Measurements from ENCODE around the gene PARP12. TPM values are rescaled to one million over a fixed set of nuclear protein-coding genes. Genes with fewer than 3 reads are reported as not detected.

PARP12 gene
- total RNA-seq, 2 experiments from 2014 or later, result 96.9 to 98.3 TPM

DNA sequence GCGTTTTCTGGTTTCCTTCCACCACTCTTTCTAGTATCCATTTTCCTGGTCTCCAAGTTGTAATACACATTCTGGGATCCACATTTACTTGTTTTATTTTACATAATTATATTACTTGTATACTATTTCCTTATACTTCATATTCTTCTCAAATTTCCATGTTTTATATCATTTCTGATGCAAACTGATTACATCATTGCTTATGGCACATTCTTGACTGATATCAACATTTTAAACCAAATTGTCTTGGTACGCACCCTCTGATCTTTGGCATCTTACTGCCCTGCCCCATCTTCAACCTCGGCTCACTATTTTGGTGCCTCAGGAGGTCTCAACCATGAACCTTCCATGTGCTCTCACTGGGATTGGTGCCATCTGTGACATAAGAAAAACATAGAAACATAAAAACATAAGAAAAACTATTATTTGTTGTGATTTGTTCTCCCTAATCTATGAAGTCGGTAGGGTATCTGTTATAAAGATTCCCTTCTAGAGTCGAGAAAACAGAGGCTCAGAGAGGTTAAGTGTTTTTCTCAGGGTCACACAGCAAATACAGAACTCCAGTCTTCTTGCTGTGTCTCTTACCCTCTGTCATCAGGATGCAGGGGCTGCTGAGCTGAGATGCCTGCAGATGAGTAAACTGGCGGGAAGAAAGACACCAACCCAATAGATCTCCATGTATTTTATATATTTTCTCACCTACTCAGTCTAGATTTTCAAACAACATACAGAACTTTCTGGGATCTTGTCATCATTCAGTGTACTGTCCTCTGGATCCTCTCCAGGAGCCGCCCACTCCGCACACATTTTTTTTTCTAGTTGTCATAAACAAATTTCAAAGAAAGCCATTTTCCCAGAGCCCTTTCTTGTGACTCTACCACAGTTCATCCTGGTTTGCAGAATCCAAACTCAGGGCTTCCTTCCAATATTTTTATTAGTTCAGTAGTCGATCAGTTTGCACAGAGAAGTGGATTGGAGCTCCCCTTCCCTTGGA is 79.5 kb downstream of the PARP12 start:
- H3K4me3 Mint-ChIP-seq, result no peak overlapping the region
- peaks cover 15% of the 10 kb centered on the region for H3K4me1 Mint-ChIP-seq (ENCODE audit: low read depth)
- peaks cover 5% of the 10 kb centered on the region for H3K27me3 Mint-ChIP-seq (ENCODE audit: low read depth)
- CTCF ChIA-PET, result interaction anchor here (1.1 kb wide), 1 partner anchor 338 kb away, joined by 4 read pairs; no protein-coding TSS in a partner anchor
- no peak overlapping the region for H3K27ac Mint-ChIP-seq
- POLR2A ChIA-PET, result no interaction called here
- ATAC-seq (no peak), DNase-seq (no peak)
- no peaks in the 10 kb centered on the region for H3K9me3 Mint-ChIP-seq (ENCODE audit: insufficient read depth)
- H3K36me3 Mint-ChIP-seq (ENCODE audit: low read depth), result no peaks in the 10 kb centered on the region

DNA sequence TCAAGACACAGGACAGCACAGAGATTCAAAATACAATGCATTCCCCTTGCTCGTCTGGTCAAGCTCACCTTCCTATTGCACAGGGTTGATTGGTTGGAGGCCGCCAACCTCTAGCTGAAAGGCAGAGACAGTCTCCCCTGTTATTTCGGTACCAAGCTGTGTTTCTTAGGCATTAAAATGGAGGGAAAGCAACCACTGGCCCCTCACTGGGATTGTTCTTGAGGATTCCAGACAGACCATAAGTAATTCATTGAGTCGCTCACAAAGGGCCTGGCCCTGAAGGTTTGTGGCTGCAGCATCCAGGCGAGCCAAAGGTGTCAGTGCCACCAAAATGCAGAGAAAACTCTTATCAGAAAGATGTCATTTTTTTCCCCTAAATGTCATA is 81.2 kb downstream of the PARP12 start:
- ATAC-seq (no peak), DNase-seq (no peak)
- Mint-ChIP-seq H3K36me3 (ENCODE audit: low read depth) (no peaks in the 10 kb centered on the region), H3K4me3 (no peak overlapping the region), H3K27me3 (ENCODE audit: low read depth) (peaks cover 5% of the 10 kb centered on the region), H3K4me1 (ENCODE audit: low read depth) (peaks cover 15% of the 10 kb centered on the region), H3K27ac (peak overlapping the region; percentile 3), H3K9me3 (ENCODE audit: insufficient read depth) (no peaks in the 10 kb centered on the region)
- POLR2A ChIA-PET, result no interaction called here
- CTCF ChIA-PET, result no interaction called here

- DNase-seq (no peak), ATAC-seq (no peak)
- Mint-ChIP-seq H3K27ac (no peak overlapping the region), H3K4me3 (no peak overlapping the region), H3K4me1 (ENCODE audit: low read depth) (peaks cover 15% of the 10 kb centered on the region), H3K36me3 (ENCODE audit: low read depth) (no peaks in the 10 kb centered on the region), H3K27me3 (ENCODE audit: low read depth) (no peaks in the 10 kb centered on the region), H3K9me3 (ENCODE audit: insufficient read depth) (no peaks in the 10 kb centered on the region)
- ChIA-PET POLR2A (no interaction called here), CTCF (no interaction called here)
Observed at GRCh38 chr7:139976838-139977656, 85.7 kb downstream of the PARP12 start.

- no peak overlapping the region for H3K4me3 Mint-ChIP-seq
- DNase-seq (no peak), ATAC-seq (no peak)
- peaks cover 12% of the 10 kb centered on the region for H3K4me1 Mint-ChIP-seq (ENCODE audit: low read depth)
- POLR2A ChIA-PET, result no interaction called here
- H3K9me3 Mint-ChIP-seq (ENCODE audit: insufficient read depth), result no peaks in the 10 kb centered on the region
- H3K27me3 Mint-ChIP-seq (ENCODE audit: low read depth), result no peaks in the 10 kb centered on the region
- no peaks in the 10 kb centered on the region for H3K36me3 Mint-ChIP-seq (ENCODE audit: low read depth)
- H3K27ac Mint-ChIP-seq, result no peak overlapping the region
- CTCF ChIA-PET, result interaction anchor here (1.8 kb wide), 1 partner anchor 375 kb away, joined by 4 read pairs; no protein-coding TSS in a partner anchor
Observed at GRCh38 chr7:139976055-139976837, 86.5 kb downstream of the PARP12 start.

GRCh38 chr7:139974179-139974811 is 88.5 kb downstream of the PARP12 start:
- no peak overlapping the region for H3K4me3 Mint-ChIP-seq
- no peaks in the 10 kb centered on the region for H3K9me3 Mint-ChIP-seq (ENCODE audit: insufficient read depth)
- DNase-seq (no peak), ATAC-seq (no peak)
- H3K36me3 Mint-ChIP-seq (ENCODE audit: low read depth), result no peaks in the 10 kb centered on the region
- H3K27ac Mint-ChIP-seq, result no peak overlapping the region
- H3K27me3 Mint-ChIP-seq (ENCODE audit: low read depth), result no peaks in the 10 kb centered on the region
- H3K4me1 Mint-ChIP-seq (ENCODE audit: low read depth), result no peaks in the 10 kb centered on the region
- POLR2A ChIA-PET, result no interaction called here
- CTCF ChIA-PET, result interaction anchor here (1.8 kb wide), 1 partner anchor 373 kb away, joined by 4 read pairs; no protein-coding TSS in a partner anchor

Other genes starting within 250 kb of the PARP12 start
- gene TBXAS1, start 233.7 kb downstream of the PARP12 start, total RNA-seq, result 1 to 10 TPM; 1.6 to 2.0 TPM
- gene KDM7A, start 114.0 kb upstream of the PARP12 start, total RNA-seq, result 1 to 10 TPM; 3.9 to 4.1 TPM

All from activated CD8-positive, alpha-beta T cell treated with anti-CD3 and anti-CD28 coated beads, Interleukin-2, amount 10 ng/mL, durations not matched to agents 7 days and 5 days (primary cell).